HEK293T (cell line): Measurements from ENCODE around the gene DIDO1.
"Not testable (repeated sequence)": the region's sequence is repeated elsewhere in the genome, so short reads cannot be mapped to it uniquely, and the experiment has no call there.

Source experiments
- ARNT ChIP-seq: fragments of 450-650 bp; IDR thresholded peaks from 2 replicates; pipeline ENCODE4 v1.6.1; 2017; ENCODE audit warnings: mild to moderate bottlenecking
- ELF4 ChIP-seq: fragments of 450-650 bp; IDR thresholded peaks from 2 replicates; pipeline ENCODE4 v1.6.1; 2017; ENCODE audit warnings: antibody characterized with exemption
- FOXA1 ChIP-seq: fragments of 450-650 bp; IDR thresholded peaks from 2 replicates; pipeline ENCODE4 v1.6.1; 2016; ENCODE audit warnings: mild to moderate bottlenecking
- FOXM1 ChIP-seq: fragments of 450-650 bp; IDR thresholded peaks from 2 replicates; pipeline ENCODE4 v1.6.1; 2017; ENCODE audit warnings: mild to moderate bottlenecking, borderline replicate concordance
- HDGF ChIP-seq: fragments of 450-650 bp; IDR thresholded peaks from 2 replicates; pipeline ENCODE4 v1.6.1; 2017; ENCODE audit warnings: antibody characterized with exemption, borderline replicate concordance
- L3MBTL2 ChIP-seq: fragments of 450-650 bp; conservative IDR thresholded peaks from 2 replicates; pipeline ENCODE4 v1.6.1; 2016; ENCODE audit warnings: mild to moderate bottlenecking
- LEF1 ChIP-seq: fragments of 450-650 bp; IDR thresholded peaks from 2 replicates; pipeline ENCODE4 v1.6.1; 2017; ENCODE audit warnings: mild to moderate bottlenecking, borderline replicate concordance
- SUZ12 ChIP-seq: fragments of 450-650 bp; IDR thresholded peaks from 2 replicates; pipeline ENCODE4 v1.6.1; 2016; ENCODE audit warnings: mild to moderate bottlenecking
- TARDBP ChIP-seq: fragments of 450-650 bp; IDR thresholded peaks from 2 replicates; pipeline ENCODE4 v1.6.1; 2016
- ZNF384 ChIP-seq: fragments of 450-650 bp; IDR thresholded peaks from 2 replicates; pipeline ENCODE4 v1.6.1; 2016
- TF ChIP-seq, protein P1 (sequence below): fragments of 450-650 bp; IDR thresholded peaks from 2 replicates; pipeline ENCODE4 v1.6.1; 2016

DNA sequence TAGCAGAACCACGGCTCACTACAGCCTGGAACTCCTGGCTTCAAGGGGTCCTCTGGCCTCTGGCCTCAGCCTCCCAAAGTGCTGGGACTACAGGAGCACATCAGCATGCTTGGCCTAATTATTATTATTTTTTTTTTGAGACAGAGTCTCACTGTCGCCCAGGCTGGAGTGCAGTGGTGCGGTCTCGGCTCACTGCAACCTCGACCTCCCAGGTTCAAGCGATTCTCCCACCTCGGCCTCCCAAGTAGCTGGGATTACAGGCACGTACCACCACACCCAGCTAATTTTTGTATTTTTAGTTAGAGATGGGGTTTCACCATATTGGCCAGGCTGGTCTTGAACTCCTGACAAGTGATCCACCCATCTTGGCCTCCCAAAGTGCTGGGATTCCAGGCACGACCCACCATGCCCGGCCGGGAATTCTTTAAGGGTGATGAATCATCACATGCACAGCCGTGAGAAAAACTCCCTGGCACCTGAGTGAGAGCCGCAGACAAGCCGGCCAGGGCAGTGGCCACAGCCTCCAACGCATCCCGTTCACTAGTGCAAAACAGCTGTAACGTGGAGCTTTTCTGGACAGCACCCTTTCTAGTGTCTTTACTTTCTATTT is 3.1 kb downstream of the DIDO1 start:
- TF ChIP-seq SUZ12, ELF4, L3MBTL2, ARNT, FOXA1, LEF1, HDGF, TARDBP, ZNF384, FOXM1: not testable (repeated sequence)
- TF ChIP-seq, protein P1, sequence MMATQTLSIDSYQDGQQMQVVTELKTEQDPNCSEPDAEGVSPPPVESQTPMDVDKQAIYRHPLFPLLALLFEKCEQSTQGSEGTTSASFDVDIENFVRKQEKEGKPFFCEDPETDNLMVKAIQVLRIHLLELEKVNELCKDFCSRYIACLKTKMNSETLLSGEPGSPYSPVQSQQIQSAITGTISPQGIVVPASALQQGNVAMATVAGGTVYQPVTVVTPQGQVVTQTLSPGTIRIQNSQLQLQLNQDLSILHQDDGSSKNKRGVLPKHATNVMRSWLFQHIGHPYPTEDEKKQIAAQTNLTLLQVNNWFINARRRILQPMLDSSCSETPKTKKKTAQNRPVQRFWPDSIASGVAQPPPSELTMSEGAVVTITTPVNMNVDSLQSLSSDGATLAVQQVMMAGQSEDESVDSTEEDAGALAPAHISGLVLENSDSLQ, result not testable (repeated sequence)
